Activated naive CD4-positive, alpha-beta T cell treated with Interleukin-2 at 50 U/mL for 16 hours (primary cell): ENCODE measurements around the gene PDE3B.
"Not testable (repeated sequence)": the region's sequence is repeated elsewhere in the genome, so short reads cannot be mapped to it uniquely, and the experiment has no call there.

Source experiments
- DNase-seq: peaks from one replicate; pipeline ENCODE4 v3.0.0-alpha.2; 2020

The PDE3B gene

DNA sequence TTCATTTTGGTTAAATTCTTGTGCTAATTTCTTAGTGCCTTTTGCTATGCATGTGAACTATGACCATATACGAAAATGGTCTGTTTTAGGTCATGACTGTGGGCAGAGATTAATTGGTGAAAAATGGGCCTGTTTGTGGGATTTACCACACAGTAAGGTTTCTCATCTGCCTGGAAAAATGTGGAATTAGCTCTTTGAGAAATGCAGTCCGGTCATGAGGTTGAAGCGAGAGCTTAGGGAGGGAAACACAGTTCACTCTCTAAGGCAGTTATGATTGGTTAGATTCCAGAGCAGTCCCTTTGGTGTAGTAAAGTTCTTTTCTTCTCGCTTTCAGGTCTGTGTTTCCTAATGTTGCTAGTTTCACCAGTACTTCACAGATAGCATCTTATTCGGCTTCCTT, 1.2 kb upstream of the PDE3B start:
- DNase-seq, result no peak

DNA sequence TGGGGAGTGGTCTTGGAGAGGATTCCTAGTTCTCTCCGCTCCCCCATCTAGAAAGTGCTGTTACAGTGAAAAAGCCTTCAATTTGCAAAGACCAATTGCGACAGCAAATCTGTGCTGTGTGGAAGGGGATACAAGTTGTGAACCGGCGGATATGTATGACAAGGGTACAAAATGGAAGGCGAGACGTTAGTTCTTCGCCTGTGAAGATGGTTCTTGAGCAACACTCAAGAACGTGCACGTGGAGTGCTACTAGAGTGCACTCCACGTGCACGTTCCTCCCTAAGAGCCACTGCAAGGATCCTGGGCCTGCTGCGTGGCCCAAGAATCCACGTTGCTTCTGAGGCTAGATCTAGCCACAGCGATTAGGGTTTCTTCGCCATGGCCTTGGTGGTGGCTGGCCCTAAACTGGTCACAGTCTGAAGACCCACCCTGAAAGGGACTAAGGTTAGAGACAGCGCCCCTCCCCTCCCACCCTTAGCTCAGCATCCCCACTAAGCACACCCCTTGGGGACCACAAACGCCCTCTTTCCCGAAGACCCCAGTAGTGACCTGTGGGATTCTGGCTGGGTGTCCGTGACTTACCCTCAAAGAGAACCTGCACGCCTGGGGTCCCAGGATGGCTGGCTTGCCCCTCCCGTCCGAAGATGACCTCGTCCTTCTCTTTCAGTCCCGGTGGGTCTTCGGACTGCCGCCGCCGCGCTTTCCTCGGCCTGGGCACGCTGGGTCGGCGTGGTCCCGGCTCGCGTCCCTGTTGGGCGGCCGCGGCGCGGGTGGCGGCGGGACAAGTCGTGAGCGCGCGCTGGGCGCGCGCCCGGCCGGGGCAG, 519 bp upstream of the PDE3B start:
- no peak for DNase-seq

DNA sequence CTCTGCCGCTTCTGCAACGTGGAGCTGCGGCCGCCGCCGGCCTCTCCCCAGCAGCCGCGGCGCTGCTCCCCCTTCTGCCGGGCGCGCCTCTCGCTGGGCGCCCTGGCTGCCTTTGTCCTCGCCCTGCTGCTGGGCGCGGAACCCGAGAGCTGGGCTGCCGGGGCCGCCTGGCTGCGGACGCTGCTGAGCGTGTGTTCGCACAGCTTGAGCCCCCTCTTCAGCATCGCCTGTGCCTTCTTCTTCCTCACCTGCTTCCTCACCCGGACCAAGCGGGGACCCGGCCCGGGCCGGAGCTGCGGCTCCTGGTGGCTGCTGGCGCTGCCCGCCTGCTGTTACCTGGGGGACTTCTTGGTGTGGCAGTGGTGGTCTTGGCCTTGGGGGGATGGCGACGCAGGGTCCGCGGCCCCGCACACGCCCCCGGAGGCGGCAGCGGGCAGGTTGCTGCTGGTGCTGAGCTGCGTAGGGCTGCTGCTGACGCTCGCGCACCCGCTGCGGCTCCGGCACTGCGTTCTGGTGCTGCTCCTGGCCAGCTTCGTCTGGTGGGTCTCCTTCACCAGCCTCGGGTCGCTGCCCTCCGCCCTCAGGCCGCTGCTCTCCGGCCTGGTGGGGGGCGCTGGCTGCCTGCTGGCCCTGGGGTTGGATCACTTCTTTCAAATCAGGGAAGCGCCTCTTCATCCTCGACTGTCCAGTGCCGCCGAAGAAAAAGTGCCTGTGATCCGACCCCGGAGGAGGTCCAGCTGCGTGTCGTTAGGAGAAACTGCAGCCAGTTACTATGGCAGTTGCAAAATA, 816 bp downstream of the PDE3B start:
- DNase-seq, result peak; percentile 53

DNA sequence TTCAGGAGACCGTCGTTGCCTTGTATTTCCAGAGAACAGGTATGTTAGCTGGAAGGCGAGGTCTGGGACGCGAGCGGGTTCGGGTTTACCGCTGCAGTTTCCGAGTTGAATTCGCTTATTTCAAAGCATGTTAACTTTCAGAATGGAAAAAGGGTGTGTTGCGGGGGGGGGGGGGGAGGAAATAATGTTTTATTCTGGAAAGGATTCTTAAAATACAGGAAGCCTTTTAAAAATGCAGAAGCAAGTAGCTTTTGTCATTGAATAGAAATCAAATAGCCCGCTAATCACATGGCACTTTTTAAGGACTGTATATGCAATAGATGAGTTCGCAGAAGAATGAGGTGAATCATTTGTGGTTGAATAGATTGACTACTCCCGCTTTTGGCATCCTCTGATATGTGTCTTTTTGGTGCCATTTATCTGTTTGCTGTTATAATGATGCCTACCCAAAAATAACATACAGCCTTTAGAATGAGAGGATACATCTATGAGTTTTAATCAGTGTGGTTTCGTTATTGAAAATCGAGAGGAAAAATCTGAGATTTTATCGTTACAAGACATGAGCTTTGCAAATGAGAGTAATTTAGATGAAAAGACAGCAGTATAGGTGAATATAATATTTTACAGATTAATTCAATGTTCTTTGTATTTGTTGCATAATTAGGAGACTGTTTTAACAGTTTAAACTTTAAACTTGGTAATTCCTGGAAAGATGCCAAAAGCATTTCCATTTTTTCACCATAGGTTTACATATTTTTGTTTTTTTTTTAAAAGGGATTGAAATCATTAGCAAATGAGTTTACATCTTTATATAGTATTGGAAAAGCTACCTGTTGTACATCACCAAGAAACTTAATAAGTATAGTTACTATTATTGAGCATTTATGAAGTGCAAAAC, 1.7 kb downstream of the PDE3B start:
- no peak for DNase-seq

DNA sequence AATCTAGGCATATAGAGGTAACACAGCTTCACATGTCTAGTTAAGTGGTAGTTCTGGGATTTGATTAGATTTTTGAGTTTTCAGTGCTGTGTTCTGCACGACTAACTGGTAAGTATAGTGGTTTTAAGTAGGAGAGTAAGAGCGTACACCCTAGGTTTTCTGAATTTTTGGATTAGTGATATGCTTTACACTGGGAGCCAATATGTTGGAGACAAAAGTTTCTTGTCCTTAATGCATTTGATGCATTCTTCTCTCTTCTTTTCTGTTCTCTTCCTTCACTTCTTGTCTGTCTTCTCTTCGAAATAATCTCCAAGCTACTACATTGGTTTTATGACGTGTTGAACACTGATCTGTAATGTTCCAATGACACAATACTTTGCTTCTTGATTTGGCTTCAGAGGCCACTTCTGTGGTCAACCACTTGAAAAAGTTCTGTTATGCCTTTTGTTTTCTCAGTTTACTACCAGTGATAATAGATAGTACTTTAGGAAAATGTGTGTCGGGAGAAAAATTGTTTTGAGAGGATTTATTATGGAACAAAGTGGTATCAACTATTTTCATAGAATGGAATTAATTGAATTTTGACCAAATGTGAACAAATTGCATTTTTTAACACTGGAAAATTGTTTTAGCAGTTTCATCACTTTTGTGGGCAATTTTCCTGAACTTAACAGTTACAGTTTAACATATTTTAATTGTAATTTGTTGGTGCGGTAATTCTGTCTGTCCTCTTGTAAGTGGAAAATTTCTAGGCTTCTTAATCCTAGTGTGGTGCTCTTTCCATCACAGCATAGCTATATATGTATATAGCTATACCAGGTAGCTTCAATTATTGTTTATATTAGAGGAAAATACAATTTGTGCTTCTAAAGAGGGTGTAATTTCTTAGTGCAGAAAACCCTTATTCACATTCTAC, 2.6 kb downstream of the PDE3B start:
- no peak for DNase-seq

DNA sequence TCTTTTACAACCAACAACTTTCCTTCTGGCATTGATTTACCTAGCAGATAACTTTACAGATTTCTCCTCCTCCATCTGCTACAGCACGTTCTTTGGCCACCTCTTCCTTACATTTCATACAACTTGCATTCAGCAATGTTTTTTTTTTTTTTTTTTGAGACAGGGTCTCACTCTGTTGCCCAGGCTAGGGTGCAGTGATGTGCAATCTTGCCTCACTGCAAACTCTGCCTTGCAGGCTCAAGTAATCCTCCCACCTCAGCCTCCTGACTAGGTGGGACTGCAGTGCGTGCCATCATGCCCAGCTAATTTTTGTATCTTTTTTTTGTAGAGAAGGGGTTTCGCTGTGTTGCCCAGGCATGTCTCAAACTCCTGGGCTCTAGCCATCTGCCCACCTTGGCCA, 6.5 kb downstream of the PDE3B start:
- DNase-seq, result no peak

DNA sequence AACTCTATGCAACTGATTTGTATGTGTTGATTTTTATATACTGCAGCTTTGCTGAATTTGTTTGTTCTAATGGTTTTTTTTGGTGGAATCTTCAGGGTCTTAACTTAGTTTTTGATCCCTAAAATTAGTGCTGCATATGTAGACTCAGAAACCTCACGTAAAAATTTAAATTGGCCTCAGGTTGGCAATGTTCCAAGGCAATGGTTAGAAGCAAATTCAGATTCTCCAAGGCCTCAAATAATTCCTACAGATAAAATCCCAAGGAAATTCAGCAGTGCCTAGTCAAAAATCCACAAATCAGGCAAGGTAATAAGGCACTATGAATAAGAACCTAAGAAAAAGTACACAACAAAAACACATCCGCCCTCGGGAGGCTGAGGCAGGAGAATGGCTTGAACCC, 9.5 kb downstream of the PDE3B start:
- no peak for DNase-seq

DNA sequence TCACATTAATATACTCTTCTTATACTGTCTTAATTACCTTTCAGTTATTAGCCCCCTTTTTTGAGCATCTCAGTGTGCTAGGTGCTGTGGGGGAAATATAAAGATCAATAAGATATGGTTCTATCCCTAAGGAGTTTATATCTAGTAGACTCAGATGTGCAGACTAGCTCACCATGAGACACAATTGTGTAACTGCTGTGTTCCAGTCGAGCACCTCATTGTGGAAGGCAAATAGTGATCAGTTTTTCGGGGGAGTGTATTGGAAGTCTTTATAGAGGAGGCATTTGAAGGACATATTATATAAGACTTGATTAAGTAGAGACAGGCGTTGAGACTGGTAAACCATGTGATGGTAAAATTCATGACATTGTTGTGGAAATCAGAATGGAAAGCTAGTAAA, 11.8 kb downstream of the PDE3B start:
- DNase-seq, result no peak

DNA sequence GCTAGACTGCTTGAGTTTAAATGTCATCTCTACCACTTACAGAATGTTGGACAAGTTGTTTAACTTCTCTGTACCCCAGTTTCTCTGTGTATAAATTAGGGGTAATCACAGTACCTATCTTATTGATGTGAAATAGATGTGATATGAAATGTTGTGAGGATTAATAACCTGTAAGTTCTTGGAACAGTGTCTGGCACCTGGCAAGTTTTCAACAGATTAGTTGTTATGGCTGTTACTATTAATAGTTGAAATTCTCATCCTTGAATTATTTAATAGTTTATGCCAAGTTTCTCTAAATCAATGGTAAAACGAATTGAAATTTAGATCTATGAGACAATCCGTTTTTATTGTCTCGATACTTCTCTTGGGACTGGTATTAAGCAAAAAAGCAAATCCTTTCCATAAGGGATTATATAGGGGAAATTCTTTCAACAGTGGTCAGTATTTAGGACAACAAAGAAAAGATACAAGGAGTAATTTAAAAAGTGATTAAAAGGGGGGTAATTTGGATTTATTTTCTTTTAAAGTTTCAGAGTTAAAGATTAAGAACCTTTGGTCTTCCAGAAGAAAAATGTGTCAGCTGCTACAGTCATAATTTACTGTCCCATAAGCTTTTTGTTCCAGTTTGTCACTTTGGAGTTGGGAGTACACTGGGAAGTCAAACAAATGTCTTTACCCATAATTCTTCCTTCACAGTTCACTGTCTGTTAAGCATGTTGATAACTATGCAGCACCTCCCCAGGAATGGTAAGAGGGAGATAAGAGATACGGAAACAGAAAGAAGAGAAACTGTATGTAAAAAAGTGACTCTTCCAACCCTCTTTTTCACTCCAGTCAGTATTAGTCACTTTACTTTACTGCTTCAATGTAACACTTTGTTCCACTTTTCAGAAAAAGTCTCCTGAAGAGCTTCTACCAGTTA, 13.2 kb downstream of the PDE3B start:
- no peak for DNase-seq

DNA sequence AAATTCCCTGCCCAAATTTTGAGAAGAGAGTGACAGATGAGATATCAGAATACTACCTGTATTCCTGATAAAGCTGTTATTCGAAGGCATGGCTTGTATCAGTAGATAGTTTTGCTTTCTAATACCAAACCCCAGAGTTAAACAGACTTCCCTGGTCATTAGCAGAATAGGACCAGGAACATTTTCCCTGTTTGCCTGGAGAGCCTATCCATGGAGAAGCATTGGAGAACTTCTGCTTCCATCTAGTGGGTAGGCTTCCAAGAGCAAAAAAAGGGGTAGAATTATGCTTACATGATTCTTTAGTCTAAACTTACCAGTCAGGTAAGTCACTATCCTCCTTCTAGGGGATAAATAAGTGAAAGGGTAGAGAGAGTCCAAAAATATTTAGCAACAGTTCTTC, 14.2 kb downstream of the PDE3B start:
- DNase-seq, result no peak

DNA sequence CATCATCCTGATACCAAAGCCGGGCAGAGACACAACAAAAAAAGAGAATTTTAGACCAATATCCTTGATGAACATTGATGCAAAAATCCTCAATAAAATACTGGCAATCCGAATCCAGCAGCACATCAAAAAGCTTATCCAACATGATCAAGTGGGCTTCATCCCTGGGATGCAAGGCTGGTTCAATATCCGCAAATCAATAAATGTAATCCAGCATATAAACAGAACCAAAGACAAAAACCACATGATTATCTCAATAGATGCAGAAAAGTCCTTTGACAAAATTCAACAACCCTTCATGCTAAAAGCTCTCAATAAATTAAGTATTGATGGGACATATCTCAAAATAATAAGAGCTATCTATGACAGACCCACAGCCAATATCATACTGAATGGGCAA, 21.3 kb downstream of the PDE3B start:
- not testable (repeated sequence) for DNase-seq

DNA sequence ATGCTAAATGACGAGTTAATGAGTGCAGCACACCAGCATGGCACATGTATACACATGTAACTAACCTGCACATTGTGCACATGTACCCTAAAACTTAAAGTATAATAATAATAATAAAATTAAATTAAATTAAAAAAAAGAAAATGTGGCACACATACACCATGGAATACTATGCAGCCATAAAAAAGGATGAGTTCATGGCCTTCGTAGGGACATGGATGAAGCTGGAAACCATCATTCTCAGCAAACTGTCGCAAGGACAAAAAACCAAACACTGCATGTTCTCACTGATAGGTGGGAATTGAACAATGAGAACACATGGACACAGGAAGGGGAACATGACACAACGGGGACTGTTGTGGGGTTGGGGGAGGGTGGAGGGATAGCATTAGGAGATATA, 23.7 kb downstream of the PDE3B start:
- not testable (repeated sequence) for DNase-seq

DNA sequence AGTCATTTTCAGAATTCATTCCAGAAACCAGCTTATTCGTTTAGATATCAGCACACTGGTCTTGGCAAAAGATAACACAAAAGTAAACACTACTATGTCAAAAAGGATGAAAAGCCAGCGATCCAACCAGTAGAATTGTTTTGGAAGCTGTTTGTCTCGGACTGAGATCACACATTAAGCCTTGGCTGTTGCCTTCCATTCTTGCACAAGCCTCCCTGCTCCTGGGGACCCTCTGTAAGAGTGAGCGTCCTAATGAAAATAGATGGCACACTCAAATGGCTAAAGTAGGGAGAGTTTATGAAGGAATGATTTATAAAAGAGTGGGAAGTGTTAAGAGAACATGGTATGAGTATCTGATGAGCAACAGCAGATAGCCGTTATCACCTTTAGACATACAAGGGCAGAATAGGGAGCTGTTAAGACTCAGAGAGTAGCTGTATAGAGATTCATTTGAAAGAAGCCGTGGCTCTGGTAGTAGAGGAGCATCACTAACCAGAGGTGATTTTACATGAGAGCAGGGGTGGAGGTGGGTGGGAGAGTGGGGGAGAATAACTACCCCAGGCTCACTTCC, 25.2 kb downstream of the PDE3B start:
- no peak for DNase-seq

DNA sequence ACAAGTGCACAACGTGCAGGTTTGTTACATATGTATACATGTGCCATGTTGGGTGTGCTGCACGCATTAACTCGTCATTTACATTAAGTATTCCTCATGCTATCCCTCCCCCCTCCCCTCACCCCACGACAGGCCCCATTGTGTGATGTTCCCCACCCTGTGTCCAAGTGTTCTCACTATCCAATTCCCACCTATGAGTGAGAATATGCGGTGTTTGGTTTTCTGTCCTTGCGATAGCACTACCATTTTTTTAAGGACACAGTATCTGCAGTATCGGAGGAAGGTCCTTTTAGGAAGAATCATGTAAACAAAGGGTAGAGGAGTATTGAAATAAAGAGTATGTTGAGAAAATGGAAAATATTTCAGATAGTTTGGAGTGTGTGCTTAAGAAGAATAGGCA, 25.9 kb downstream of the PDE3B start:
- no peak for DNase-seq

DNA sequence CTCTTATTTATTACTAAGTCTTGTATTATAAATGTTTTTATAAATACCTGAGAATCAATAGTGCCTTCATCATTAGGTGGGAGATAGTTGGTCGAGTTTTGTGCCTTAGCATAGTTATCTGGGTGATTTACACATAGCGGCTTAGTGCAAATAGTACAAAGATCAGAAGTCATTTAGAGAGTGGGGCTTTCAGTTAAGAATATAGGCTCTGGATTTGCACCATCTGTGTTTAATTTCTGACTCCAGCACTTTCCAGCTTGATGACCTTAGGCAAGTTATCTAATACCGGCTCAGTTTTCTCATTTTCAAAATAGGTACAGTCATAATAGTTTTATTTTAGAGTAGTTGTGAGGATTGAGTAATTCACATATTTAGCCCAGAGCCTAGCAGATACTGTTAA, 26.4 kb downstream of the PDE3B start:
- DNase-seq, result no peak

DNA sequence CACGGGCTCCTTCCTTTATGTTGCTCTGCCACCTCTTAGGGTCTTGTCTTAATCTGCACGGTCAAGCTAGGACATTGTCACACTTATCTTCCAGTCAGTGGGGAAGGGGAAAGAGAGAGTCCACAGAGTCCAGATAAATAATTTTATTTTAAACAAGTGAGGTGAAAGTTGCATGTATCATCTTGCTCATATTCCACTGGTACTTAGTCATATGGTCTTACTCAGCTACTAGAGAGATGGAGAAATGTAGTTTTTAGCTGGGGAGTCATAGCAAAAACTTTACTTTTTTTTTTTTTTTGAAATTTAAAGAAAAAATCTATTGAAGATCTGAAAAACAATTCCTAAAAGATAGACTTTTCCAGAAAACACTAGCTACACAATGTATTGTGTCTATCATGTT, 29.0 kb downstream of the PDE3B start:
- no peak for DNase-seq

DNA sequence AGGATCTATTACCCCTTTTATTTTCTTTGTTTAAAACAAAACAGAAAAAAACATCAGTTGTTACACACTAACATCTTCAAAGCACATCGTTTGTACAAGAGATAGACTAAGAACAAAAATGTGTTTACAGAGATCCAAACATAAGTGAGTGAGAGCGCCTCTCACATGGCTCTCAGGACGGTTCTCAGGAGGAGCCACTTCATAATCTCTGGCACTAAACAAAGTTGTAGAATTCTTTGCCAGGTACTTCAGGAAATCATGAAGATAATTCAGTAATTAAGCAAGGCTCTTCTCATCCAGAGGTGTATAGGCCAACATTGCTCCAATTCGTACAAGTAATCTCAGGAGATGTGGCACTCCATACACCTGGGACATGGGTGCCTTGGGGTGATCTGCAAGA, 29.8 kb downstream of the PDE3B start:
- no peak for DNase-seq

DNA sequence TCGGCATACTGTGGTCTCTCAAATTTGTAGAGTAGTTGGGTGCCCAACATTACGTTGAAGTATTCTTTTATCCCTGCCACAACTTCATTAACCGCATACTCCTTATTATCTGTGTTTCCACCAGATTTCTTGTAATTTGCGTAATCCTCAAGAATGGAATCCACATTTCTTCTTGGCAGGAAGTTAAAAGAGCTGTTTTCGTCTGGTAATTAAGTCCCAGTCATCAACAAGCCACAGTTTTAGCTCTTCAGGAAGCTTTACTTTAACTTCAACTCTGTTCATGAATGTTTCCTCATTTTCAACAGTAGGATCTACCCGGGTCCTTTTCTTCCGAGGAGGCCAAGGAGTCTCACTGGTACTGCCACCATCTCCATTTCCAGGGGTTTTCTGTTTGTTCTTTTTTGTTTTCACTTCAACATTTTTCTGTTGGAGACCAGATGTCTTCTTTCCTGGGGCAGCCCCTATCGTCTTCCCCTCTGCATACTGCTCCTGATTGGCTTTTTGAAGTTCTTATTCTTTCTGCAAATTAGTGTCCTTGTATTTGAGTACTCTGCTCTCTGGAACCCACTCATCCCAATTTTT, 30.3 kb downstream of the PDE3B start:
- no peak for DNase-seq

DNA sequence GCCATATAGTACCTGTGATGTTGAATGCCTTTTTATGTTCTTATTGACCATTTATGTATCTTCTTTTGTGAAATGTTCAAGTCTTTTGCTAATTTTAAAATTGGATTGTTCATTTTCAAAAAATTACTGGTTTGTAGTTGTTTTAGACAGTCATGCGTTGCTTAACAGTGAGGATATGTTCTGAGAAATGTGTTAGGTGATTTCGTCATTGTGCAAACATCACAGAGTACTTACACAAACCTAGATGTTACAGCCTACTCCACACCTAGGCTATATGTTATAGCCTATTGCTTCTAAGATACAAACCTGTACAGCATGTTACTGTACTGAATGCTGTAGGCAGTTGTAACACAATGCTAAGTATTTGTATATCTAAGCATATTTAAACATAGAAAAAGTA, 32.5 kb downstream of the PDE3B start:
- DNase-seq, result no peak

DNA sequence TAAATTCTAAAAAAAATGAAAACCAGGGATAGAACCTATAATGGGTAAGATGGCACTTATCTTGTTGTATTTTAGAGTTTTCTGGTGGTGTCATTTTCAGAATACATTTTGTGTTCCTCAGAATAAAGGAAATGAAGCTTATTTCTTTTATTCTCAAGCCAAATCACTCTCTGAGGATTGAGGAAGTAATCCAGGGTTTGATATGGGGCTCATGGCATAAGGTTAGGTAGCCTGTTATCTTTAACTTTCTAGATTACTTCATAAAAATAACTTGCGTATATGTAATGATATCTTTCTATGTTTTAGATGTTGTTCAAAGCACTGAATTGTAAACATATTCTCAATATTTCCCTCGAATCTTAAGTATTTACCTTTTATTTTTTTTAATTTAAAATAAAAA, 33.5 kb downstream of the PDE3B start:
- no peak for DNase-seq
